ENCODE measurements around the gene DLGAP1.

DNA sequence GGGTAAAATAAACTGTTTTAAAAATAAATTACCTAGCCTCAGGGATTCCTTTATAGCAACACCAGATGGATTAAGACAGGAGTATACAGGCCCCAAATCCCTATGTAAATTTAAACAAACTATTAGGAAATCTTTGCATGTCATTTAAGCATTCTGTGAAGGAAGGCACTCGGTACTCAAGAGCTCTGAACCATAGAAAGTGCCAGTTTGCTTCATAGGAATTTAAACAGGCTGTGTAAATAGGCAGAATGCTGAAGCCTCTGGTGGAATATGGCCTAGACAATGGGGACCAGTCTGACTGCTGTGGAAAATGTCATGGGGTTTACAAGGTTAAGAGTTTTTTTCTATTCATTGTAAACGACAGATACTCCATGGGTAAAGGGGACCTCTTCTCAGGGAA lies 377.4 kb downstream of the DLGAP1 start:
- TF ChIP-seq, protein P1, sequence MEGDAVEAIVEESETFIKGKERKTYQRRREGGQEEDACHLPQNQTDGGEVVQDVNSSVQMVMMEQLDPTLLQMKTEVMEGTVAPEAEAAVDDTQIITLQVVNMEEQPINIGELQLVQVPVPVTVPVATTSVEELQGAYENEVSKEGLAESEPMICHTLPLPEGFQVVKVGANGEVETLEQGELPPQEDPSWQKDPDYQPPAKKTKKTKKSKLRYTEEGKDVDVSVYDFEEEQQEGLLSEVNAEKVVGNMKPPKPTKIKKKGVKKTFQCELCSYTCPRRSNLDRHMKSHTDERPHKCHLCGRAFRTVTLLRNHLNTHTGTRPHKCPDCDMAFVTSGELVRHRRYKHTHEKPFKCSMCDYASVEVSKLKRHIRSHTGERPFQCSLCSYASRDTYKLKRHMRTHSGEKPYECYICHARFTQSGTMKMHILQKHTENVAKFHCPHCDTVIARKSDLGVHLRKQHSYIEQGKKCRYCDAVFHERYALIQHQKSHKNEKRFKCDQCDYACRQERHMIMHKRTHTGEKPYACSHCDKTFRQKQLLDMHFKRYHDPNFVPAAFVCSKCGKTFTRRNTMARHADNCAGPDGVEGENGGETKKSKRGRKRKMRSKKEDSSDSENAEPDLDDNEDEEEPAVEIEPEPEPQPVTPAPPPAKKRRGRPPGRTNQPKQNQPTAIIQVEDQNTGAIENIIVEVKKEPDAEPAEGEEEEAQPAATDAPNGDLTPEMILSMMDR (IDR thresholded peaks at IDR 0.05) = no peak
- TF ChIP-seq POLR2A (IDR thresholded peaks at IDR 0.05) = no peak
